Stimulated activated memory B cell treated with anti-CD40 and anti-IgM and Interleukin-4, amounts not matched to agents 10 μg/mL and 1 μg/mL and 100 μg/mL, for 72 hours (primary cell): ENCODE measurements around the gene NEU1.
"Not testable (repeated sequence)": the region's sequence is repeated elsewhere in the genome, so short reads cannot be mapped to it uniquely, and the experiment has no call there.

Experiments used
- ATAC-seq: fragments of 150-1000 bp; cut with Tn5 transposase; 2 replicates; pipeline ENCODE4 v1.10.0; 2021
- H3K27ac Mint-ChIP-seq: one replicate; pipeline ENCODE4 v1.8.0; 2022; ENCODE audit warnings: mild to moderate bottlenecking, mixed read lengths
- H3K27me3 Mint-ChIP-seq: one replicate; pipeline ENCODE4 v1.8.0; 2022; ENCODE audit warnings: mixed read lengths
- H3K36me3 Mint-ChIP-seq: one replicate; pipeline ENCODE4 v1.8.0; 2022; ENCODE audit warnings: mixed read lengths
- H3K4me1 Mint-ChIP-seq: one replicate; pipeline ENCODE4 v1.8.0; 2022; ENCODE audit warnings: mixed read lengths
- H3K4me3 Mint-ChIP-seq: one replicate; pipeline ENCODE4 v1.8.0; 2022; ENCODE audit warnings: mild to moderate bottlenecking, moderate library complexity, mixed read lengths
- H3K9me3 Mint-ChIP-seq: one replicate; pipeline ENCODE4 v1.8.0; 2022; ENCODE audit warnings: mixed read lengths

Gene NEU1

GRCh38 chr6:31844507-31844906 is 18.1 kb downstream of the NEU1 start:
- Mint-ChIP-seq H3K36me3 (peaks cover 36% of the 10 kb centered on the region), H3K4me1 (no peaks in the 10 kb centered on the region), H3K9me3 (no peaks in the 10 kb centered on the region), H3K27ac (no peak overlapping the region), H3K4me3 (no peak overlapping the region), H3K27me3 (no peaks in the 10 kb centered on the region)
- ATAC-seq, result no peak

GRCh38 chr6:31842053-31842452 is 20.6 kb downstream of the NEU1 start:
- Mint-ChIP-seq H3K27ac (no peak overlapping the region), H3K9me3 (no peaks in the 10 kb centered on the region), H3K4me3 (no peak overlapping the region), H3K27me3 (no peaks in the 10 kb centered on the region), H3K36me3 (peaks cover 51% of the 10 kb centered on the region), H3K4me1 (peaks cover 20% of the 10 kb centered on the region)
- no peak for ATAC-seq

- H3K27me3 Mint-ChIP-seq, H3K27ac Mint-ChIP-seq, H3K9me3 Mint-ChIP-seq, ATAC-seq, H3K4me3 Mint-ChIP-seq: not testable (repeated sequence)
- peaks cover 34% of the 10 kb centered on the region for H3K4me1 Mint-ChIP-seq
- peaks cover 65% of the 10 kb centered on the region for H3K36me3 Mint-ChIP-seq
Observed at GRCh38 chr6:31839779-31840126, 22.9 kb downstream of the NEU1 start.

DNA sequence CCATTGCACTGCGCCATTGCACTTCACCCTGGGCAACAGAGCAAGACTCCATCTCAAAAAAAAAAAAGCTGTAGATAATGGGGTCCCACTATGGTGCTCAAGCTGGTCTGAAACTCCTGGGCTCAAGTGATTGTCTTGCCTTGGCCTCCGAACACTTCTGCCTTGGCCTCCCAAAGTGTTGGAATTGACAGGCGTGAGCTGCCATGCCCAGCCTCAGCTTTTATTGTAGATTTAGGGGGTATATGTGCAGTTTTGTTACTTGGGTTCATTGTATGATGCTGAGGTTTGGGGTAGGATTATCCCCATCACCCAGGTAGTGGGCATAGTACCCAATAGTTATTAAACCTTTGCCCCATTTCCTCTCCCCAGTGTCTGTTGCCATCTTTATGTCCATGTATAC is 23.7 kb downstream of the NEU1 start:
- Mint-ChIP-seq H3K9me3 (no peaks in the 10 kb centered on the region), H3K4me3 (no peak overlapping the region), H3K27ac (no peak overlapping the region), H3K36me3 (peaks cover 66% of the 10 kb centered on the region), H3K27me3 (no peaks in the 10 kb centered on the region), H3K4me1 (peaks cover 34% of the 10 kb centered on the region)
- no peak for ATAC-seq

DNA sequence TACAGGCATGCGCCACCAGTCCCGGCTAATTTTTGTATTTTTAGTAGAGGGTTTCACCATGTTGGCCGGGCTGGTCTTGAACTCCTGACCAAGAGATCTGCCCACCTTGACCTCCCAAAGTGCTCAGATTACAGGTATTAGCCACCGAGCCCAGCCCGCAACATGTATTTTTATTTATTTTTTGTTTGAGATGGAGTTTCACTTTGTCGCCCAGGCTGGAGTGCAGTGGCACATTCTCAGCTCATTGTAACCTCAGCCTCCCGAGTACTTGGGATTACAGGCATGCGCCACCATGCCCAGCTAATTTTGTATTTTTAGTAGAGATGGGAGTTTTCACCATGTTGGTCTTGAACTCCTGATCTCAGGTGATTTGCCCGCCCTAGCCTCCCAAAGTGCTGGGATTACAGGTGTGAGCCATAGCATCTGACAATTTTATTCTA is 24.5 kb downstream of the NEU1 start:
- H3K4me1 Mint-ChIP-seq, result peaks cover 34% of the 10 kb centered on the region
- not testable (repeated sequence) for ATAC-seq, H3K27ac Mint-ChIP-seq, H3K27me3 Mint-ChIP-seq, H3K9me3 Mint-ChIP-seq
- peak overlapping the region; percentile 93 for H3K4me3 Mint-ChIP-seq
- H3K36me3 Mint-ChIP-seq, result peaks cover 66% of the 10 kb centered on the region

DNA sequence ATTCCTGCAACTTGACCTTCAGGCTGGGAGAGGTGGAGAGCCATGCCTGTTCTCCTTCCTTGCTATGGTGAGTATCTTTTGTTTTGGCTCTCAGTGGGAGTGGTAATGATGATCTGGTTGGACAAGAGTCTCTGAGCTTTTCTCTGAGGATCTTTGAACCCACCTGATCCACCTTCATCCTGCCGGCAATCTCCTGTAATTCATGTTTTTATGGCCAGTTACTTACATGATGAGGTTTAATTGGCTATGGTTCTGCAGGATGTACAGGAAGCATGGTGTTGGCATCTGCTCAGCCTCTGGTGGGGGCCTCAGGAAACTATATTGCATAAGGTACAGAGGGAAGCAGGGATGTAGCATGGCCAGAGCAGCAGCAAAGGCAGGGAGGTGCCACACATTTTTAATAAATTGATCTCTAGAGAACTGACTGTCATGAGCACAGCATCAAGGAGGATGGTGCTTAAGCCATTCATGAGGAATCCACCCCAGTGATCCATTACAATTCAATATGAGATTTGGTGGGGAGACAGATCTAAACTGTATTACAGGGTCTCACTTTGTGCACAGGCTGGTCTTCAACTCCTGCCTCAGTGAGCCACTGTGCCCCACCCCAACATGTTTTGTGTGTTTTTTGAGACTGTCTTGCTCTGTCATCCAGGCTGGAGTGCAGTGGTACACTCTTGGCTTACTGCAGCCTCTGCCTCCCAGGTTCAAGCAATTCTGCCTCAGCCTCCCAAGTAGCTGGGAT is 25.1 kb downstream of the NEU1 start:
- Mint-ChIP-seq H3K4me3 (peak overlapping the region; percentile 93), H3K27me3 (no peaks in the 10 kb centered on the region), H3K9me3 (no peaks in the 10 kb centered on the region), H3K27ac (peak overlapping the region; percentile 100), H3K4me1 (peaks cover 34% of the 10 kb centered on the region), H3K36me3 (peaks cover 66% of the 10 kb centered on the region)
- ATAC-seq, result no peak

DNA sequence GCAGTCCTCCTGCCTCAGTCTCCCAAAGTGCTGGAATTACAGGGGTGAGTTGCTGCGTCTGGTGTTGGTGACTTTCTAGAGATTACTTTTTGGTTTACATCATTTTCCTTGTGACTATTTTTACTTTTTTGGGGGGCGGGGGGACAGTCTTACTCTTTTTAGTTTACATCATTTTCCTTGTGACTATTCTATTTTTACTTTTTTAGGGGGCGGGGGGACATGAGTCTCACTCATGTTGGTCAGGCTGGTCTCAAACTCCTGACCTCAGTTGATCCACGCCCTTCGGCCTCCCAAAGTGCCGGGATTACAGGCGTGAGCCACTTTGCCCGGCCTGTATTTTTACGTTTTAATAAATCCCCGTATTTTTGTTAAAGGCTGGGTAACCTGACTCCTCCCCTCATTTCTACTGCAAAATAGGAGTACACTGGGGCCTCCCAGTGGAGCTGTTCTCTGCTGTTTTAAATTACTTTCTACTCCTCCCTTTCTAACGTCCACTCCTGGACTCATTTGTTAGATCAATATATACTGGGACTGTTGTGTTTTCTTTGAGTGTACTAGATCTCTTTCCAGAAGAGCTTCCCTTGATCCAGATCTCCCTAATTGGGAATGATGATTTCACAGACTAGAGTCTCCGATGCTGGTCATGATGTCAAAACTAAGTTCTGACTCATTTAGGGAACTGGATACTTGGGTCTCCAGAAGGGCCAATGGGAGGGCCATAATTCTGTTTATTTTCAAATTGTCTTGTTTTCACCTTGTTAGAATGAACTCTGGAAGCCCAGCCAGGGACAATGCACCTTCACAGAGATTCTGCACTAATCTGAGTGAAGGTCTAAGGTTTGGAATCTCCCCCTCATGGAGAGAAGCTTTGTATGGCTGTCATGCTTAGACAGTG is 25.9 kb downstream of the NEU1 start:
- peak overlapping the region; percentile 100 for H3K27ac Mint-ChIP-seq
- no peak for ATAC-seq
- H3K27me3 Mint-ChIP-seq, result no peaks in the 10 kb centered on the region
- H3K9me3 Mint-ChIP-seq, result no peaks in the 10 kb centered on the region
- peaks cover 34% of the 10 kb centered on the region for H3K4me1 Mint-ChIP-seq
- peak overlapping the region; percentile 93 for H3K4me3 Mint-ChIP-seq
- H3K36me3 Mint-ChIP-seq, result peaks cover 59% of the 10 kb centered on the region

GRCh38 chr6:31836047-31836473 is 26.6 kb downstream of the NEU1 start:
- Mint-ChIP-seq H3K4me1 (peaks cover 34% of the 10 kb centered on the region), H3K36me3 (peaks cover 52% of the 10 kb centered on the region), H3K27me3 (no peaks in the 10 kb centered on the region), H3K4me3 (peak overlapping the region; percentile 93), H3K27ac (peak overlapping the region; percentile 100), H3K9me3 (no peaks in the 10 kb centered on the region)
- no peak for ATAC-seq

DNA sequence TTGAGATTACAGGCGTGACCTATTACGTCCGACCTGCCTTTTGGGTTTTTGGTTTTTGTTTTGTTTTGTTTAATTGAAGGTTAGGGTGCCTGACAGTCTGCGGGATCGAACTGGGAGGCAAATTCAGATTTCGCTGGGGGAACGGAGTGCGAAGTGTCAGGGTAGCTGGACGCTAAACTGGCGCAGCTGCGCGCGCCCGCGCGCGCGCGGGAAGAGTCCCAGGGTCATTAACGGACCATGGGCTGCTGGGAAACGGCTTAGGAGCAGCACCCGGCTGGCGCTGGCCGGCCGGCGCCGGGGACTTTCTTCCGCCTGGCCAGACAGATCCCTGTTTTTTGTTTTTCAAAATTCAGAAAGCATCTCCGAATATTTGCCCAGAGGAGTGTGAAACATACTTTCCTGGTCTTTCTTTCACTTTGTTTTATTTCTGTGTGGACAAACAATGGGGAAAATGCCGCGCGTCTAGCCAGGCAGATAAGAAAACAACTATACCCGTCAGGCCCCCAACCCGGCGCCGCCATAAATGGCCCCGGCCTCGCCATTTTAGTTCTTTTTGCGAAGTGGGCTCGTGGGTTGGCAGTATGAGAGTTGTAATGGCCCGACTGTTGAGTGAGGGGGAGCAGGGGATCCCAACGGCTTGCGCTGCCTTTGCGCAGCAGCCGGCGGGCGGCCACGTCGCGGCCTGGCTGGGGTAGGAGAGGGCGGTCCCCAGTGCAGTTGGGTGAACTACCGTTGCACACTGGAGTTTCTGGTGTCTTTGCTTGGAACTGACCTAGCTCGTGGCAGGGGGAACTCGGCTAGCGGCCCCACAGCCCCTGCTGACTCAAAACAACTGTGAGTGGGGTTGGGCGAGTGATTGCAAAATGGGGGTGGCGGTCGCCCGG is 28.0 kb downstream of the NEU1 start:
- peaks cover 38% of the 10 kb centered on the region for H3K36me3 Mint-ChIP-seq
- H3K27ac Mint-ChIP-seq, result peak overlapping the region; percentile 100
- peak; percentile 79 for ATAC-seq
- H3K4me1 Mint-ChIP-seq, result peaks cover 49% of the 10 kb centered on the region
- no peaks in the 10 kb centered on the region for H3K27me3 Mint-ChIP-seq
- H3K4me3 Mint-ChIP-seq, result peak overlapping the region; percentile 93
- no peaks in the 10 kb centered on the region for H3K9me3 Mint-ChIP-seq

GRCh38 chr6:31831350-31832215 is 31.0 kb downstream of the NEU1 start:
- Mint-ChIP-seq H3K4me3 (peak overlapping the region; percentile 95), H3K4me1 (peaks cover 25% of the 10 kb centered on the region), H3K27ac (no peak overlapping the region), H3K27me3 (no peaks in the 10 kb centered on the region), H3K9me3 (no peaks in the 10 kb centered on the region), H3K36me3 (peaks cover 17% of the 10 kb centered on the region)
- no peak for ATAC-seq

DNA sequence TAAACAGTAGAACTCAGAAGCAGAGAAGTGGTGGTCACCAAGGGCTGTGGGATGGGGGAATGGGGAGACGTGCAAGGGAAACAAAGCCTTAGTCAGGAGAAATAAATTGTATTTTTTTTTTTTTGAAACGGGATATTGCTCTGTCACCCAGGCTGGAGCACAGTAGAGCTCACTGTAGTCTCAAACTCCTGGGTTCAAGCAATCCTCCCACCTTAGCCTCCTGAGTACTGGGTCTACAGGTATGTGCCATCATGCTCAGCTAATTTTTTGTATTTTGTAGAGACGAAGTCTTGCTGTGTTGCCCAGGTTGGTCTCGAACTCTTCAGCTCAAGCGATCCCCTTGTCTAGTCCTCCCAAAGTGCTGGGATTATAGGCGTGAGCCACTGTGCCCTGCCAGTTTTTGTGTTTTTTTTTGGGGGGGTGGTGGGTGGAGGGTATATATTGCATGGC is 31.7 kb downstream of the NEU1 start:
- Mint-ChIP-seq H3K9me3 (no peaks in the 10 kb centered on the region), H3K27me3 (no peaks in the 10 kb centered on the region), H3K36me3 (peaks cover 11% of the 10 kb centered on the region), H3K4me1 (peaks cover 22% of the 10 kb centered on the region), H3K4me3 (peak overlapping the region; percentile 95), H3K27ac (peak overlapping the region; percentile 89)
- ATAC-seq, result no peak

DNA sequence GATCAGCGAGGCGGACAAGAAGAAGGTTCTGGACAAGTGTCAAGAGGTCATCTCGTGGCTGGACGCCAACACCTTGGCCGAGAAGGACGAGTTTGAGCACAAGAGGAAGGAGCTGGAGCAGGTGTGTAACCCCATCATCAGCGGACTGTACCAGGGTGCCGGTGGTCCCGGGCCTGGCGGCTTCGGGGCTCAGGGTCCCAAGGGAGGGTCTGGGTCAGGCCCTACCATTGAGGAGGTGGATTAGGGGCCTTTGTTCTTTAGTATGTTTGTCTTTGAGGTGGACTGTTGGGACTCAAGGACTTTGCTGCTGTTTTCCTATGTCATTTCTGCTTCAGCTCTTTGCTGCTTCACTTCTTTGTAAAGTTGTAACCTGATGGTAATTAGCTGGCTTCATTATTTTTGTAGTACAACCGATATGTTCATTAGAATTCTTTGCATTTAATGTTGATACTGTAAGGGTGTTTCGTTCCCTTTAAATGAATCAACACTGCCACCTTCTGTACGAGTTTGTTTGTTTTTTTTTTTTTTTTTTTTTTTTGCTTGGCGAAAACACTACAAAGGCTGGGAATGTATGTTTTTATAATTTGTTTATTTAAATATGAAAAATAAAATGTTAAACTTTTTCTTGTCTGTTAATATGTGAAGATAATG is 32.9 kb downstream of the NEU1 start:
- no peaks in the 10 kb centered on the region for H3K9me3 Mint-ChIP-seq
- no peak for ATAC-seq

DNA sequence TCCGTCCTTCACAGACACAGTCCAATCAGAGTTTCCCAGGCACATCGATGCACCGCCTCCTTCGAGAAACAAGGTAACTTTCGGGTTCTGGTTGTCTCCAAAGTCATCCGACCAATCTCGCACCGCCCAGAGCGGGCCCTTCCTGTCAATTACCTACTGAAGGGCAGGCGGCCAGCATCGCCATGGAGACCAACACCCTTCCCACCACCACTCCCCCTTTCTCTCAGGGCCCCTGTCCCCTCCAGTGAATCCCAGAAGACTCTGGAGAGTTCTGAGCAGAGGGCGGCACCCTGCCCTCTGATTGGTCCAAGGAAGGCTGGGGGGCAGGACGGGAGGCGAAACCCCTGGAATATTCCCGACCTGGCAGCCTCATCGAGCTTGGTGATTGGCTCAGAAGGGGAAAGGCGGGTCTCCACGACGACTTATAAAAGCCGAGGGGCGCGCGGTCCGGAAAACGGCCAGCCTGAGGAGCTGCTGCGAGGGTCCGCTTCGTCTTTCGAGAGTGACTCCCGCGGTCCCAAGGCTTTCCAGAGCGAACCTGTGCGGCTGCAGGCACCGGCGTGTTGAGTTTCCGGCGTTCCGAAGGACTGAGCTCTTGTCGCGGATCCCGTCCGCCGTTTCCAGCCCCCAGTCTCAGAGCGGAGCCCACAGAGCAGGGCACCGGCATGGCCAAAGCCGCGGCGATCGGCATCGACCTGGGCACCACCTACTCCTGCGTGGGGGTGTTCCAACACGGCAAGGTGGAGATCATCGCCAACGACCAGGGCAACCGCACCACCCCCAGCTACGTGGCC is 35.1 kb downstream of the NEU1 start, which contains the start of gene HSPA1B:
TSS of gene HSPA1B (plus strand) at position 453 of the 794 bp plus-strand sequence. CDS start at position 666, 213 bp downstream.
- Mint-ChIP-seq H3K27me3 (no peaks in the 10 kb centered on the region), H3K4me3 (peak within 1 kb of the TSS; percentile 78), H3K9me3 (no peaks in the 10 kb centered on the region), H3K36me3 (no peaks in the 10 kb centered on the region), H3K27ac (peak within 1 kb of the TSS; percentile 93), H3K4me1 (peaks cover 47% of the 10 kb centered on the region)
- ATAC-seq, result peak; percentile 88

More for the DNA sequence above, 32.9 kb downstream of the NEU1 start:
- Mint-ChIP-seq H3K27me3 (no peaks in the 10 kb centered on the region), H3K4me3 (peak overlapping the region; percentile 95), H3K27ac (peak overlapping the region; percentile 89), H3K36me3 (peaks cover 1% of the 10 kb centered on the region), H3K4me1 (peaks cover 30% of the 10 kb centered on the region)
